UCSD-AML1 (cell line): ENCODE measurements around the gene PKIB.
"Not testable (repeated sequence)": the region's sequence is repeated elsewhere in the genome, so short reads cannot be mapped to it uniquely, and the experiment has no call there.

Experiments used
- DNase-seq: peaks from one replicate; lab custom pipeline; 2025; ENCODE audit not compliant: unreplicated experiment; lab: John Stamatoyannopoulos, UW

The PKIB gene

GRCh38 chr6:122740091-122740490, 129.9 kb downstream of the PKIB start:
- no peak for DNase-seq

GRCh38 chr6:122740936-122741335, 130.7 kb downstream of the PKIB start:
- no peak for DNase-seq

DNA sequence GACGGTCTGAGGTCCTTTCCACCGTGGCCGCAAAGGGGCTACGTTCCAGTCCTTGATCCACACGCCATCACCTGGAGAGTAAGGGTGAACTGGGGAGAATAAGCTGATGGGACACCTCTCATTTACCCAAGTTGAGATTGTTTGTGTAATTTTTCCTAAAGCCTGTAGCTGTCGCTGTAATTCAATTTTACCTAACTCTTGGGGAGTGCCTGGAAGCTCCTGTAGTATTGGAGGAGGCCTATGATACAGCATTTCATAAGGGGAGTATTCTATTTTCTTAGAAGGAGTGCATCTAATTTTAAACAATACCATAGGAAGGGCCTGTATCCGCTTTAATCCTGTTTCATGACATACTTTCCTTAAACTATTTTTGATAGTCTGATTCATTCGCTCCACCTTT, 134.0 kb downstream of the PKIB start:
- not testable (repeated sequence) for DNase-seq

DNA sequence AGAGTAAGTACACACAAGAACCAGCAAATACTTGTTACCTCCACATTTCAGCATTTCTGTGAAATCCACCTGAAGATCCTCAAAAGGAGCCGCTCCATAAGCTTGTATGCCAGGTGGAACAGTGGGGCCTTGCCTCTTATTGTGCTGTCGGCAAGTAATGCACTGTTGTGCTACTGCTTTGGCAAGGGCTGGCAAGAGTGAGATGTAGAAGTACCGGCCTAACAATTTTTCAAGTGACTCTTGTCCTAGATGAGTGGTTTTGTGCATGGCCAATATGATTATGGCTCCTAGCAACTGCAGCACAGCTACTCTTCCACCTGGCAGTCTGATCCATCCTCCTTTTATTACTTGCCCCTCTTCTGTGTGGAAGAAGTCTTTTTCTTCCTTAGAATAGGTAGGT, 134.7 kb downstream of the PKIB start:
- DNase-seq, result not testable (repeated sequence)

DNA sequence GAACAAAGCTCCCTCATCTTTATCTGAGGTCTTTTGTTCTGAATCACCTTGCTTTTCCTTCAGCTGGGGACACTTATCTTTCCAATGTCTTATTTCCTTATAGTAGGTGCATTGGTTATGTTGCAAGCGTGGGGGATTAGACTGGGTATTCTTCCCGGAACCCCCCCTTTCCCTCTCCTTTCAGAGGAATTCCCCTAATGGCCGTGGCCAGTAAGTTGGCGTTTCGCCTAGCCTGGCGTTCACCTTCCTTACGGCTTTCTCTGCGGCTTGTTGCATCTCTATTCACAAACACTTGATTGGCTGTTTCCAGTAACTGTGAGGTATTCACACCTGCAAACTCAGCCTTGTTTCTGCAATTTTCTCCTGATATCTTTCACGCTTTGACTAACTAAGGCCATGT, 136.5 kb downstream of the PKIB start:
- no peak for DNase-seq

GRCh38 chr6:122747573-122747972, 137.4 kb downstream of the PKIB start:
- peak; percentile 14 for DNase-seq

DNA sequence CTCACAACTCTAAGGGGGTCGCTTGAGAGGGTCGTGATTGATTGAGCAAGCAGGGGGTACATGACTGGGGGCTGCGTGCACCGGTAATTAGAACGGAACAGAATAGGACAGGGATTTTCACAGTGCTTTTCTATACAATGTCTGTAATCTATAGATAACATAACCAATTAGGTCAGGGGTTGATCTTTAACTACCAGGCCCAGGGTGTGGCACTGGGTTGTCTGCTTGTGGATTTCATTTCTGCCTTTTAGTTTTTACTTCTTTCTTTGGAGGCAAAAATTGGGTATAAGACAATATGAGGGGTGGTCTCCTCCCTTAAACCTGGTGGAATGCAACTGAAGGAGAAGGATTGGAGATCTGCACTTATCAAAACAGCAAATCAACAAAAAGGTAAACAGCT, 138.7 kb downstream of the PKIB start:
- not testable (repeated sequence) for DNase-seq

GRCh38 chr6:122749451-122750050, 139.3 kb downstream of the PKIB start:
- no peak for DNase-seq

GRCh38 chr6:122751326-122751725, 141.1 kb downstream of the PKIB start:
- DNase-seq, result no peak

DNA sequence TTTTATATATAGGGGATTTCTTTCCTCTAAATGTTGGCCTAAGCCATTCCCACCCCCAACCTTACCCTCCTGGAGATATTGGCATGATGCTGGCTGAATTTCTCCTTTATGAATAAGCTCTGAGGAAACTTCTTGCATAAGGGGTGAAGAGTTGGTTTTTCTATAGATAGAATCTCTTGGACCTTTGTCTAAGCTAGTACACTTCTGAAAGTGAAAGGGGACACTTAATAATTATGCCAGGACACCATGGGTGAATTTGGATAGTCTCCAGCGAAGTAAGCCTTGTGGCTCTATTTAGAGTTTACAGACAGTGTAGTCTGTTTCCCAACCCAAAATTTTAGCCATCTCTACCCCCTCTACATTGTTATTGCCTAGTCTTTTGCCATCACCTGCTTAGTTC, 142.3 kb downstream of the PKIB start:
- no peak for DNase-seq

DNA sequence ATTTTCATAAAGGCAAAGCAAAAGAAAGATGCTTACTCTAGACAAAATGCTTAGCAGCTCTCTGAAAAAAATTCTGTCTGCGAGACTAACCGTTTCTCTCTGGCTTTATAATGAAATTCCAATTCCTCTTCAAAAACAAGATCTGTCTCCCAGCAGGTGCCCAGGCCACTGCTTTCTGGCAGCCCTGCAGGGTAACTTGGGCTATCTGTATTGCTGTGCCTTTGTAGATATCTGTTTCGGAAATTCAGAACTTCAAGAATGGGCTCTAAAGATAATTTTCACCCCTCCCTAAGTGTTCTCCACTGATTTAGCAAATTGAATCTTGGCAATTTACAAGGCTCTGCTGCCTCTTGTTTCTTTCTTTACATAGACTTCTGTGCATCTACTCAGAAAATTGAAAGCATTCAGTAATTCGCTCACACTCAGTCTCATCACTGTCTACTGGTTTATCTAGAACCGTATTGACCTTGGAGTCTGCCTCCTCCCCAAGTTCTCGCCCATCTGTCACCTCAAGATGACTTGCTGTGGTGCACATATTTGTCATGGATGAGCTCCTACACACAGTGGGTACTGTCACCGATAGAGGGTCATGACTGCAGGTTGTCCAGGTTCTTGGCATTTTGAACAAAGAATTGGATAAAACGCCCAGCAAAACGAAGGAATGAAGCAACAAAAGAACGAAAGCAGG, 142.9 kb downstream of the PKIB start:
- DNase-seq, result no peak

- no peak for DNase-seq
Measured at GRCh38 chr6:122753688-122754056, 143.5 kb downstream of the PKIB start.

GRCh38 chr6:122754191-122754731, 144.1 kb downstream of the PKIB start:
- DNase-seq, result no peak

GRCh38 chr6:122755901-122756300, 145.7 kb downstream of the PKIB start:
- DNase-seq, result no peak

DNA sequence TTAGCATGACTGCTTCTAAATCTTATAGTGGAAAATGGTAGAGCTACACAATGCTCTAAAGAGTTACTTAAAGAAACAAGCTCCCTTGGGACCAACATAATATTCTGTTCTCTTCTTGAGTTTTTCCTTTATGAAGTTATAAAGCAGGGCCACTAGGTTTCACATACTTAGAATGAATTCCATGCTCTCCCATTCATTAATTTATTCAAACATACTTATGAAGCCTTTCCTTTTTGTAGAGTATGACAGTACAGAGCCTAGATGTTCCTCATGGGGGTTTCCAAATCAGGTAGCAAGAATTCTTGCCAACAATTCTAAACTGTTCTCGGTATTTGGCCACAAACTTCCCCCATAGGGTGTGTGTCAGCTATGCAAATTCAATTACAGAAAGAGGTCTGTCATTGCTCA, 148.7 kb downstream of the PKIB start:
- no peak for DNase-seq

DNA sequence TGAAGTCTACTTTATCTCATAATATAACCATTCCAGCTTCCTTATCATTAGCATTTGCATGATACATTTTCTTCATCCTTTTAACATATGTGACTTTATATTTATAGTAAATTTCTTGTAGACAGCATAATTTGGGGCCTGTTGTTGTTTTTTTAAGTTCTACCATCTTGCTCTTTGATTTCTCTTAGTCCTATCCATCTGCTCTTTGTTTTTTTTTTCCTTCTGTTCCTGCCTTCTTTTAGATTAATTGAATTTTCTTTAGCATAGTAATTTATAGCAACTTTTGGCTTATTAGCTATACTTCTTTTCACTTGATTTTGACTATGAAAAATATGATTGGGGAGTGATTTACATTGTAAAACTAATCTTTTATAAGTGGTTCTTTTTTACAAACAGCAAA, 150.1 kb downstream of the PKIB start:
- no peak for DNase-seq

- no peak for DNase-seq
Measured at GRCh38 chr6:122766256-122766655, 156.1 kb downstream of the PKIB start.

GRCh38 chr6:122770835-122771601, 160.8 kb downstream of the PKIB start:
- DNase-seq, result no peak

GRCh38 chr6:122772724-122773415, 162.7 kb downstream of the PKIB start:
- DNase-seq, result no peak
